ENCODE data around the gene STEEP1. TPM values are rescaled to one million over a fixed set of nuclear protein-coding genes. Genes with fewer than 3 reads are reported as not detected.
"Not testable (repeated sequence)": the region's sequence is repeated elsewhere in the genome, so short reads cannot be mapped to it uniquely, and the experiment has no call there.

Gene STEEP1
- polyA plus RNA-seq, 1 donor = 18.1 TPM

GRCh38 chrX:119529345-119530276 is 35.6 kb downstream of the STEEP1 start:
- no peak for DNase-seq (ENCODE audit: low read depth)

- no peak for DNase-seq (ENCODE audit: low read depth)
Observed at GRCh38 chrX:119523664-119524184, 41.5 kb downstream of the STEEP1 start.

- DNase-seq (ENCODE audit: low read depth) = no peak
Observed at GRCh38 chrX:119521246-119521645, 44.0 kb downstream of the STEEP1 start.

- no peak for DNase-seq (ENCODE audit: low read depth)
Observed at GRCh38 chrX:119518371-119518770, 46.8 kb downstream of the STEEP1 start.

GRCh38 chrX:119516157-119516702 is 49.0 kb downstream of the STEEP1 start:
- DNase-seq (ENCODE audit: low read depth) = no peak

GRCh38 chrX:119512146-119512800 is 52.9 kb downstream of the STEEP1 start:
- no peak for DNase-seq (ENCODE audit: low read depth)

- DNase-seq (ENCODE audit: low read depth) = no peak
Observed at GRCh38 chrX:119507206-119507605, 58.0 kb downstream of the STEEP1 start.

GRCh38 chrX:119505945-119506344 is 59.3 kb downstream of the STEEP1 start:
- no peak for DNase-seq (ENCODE audit: low read depth)

GRCh38 chrX:119505145-119505544 is 60.1 kb downstream of the STEEP1 start:
- not testable (repeated sequence) for DNase-seq (ENCODE audit: low read depth)

GRCh38 chrX:119503484-119503861 is 61.7 kb downstream of the STEEP1 start:
- no peak for DNase-seq (ENCODE audit: low read depth)

- DNase-seq (ENCODE audit: low read depth) = no peak
Observed at GRCh38 chrX:119502727-119503483, 62.3 kb downstream of the STEEP1 start.

GRCh38 chrX:119501511-119502148 is 63.6 kb downstream of the STEEP1 start:
- no peak for DNase-seq (ENCODE audit: low read depth)

- DNase-seq (ENCODE audit: low read depth) = no peak
Observed at GRCh38 chrX:119500061-119500800, 65.0 kb downstream of the STEEP1 start.

- DNase-seq (ENCODE audit: low read depth) = no peak
Observed at GRCh38 chrX:119497185-119497584, 68.0 kb downstream of the STEEP1 start.

- DNase-seq (ENCODE audit: low read depth) = no peak
Observed at GRCh38 chrX:119495734-119496726, 69.2 kb downstream of the STEEP1 start.

- DNase-seq (ENCODE audit: low read depth) = not testable (repeated sequence)
Observed at GRCh38 chrX:119493851-119494495, 71.2 kb downstream of the STEEP1 start.

- no peak for DNase-seq (ENCODE audit: low read depth)
Observed at GRCh38 chrX:119492463-119492862, 72.7 kb downstream of the STEEP1 start.

- DNase-seq (ENCODE audit: low read depth) = no peak
Observed at GRCh38 chrX:119489212-119490074, 75.8 kb downstream of the STEEP1 start.

Measured in forelimb muscle (tissue), 1 donor.